Measurements from ENCODE around the gene HNRNPLL.

DNA sequence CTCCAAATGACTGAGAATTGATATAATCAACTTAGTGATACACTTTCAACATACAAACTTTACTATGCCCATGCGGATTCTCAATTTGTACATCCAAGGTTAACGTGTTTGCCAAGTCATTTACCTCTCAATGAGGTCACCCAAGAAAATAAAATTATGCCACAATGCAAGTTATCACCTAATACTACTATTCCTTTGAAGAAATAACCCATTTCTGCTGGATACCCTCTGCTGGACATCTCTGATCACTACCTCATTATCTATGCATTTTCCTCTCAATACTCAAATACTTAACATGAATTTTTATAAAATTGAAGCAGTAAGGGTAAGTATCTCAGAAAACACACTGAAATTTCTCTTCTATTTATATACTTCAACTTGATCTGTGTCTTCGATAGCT, 12.7 kb downstream of the HNRNPLL start:
- TF ChIP-seq CTCF (conservative IDR thresholded peaks at IDR 0.05; ENCODE audit: low read length) (peak; percentile 54), EZH2phosphoT487 (IDR thresholded peaks at IDR 0.05; ENCODE audit: borderline replicate concordance) (no peak)

Data from Loucy (cell line).